Ramos (cell line): ENCODE measurements around the gene PPP2R3A.

ENCODE experiments used
- in situ Hi-C: fragments of 300-500 bp; cut with MboI; formaldehyde crosslinking; loops from one replicate; pipeline ENCODE4 v1.14.3; 2022; ENCODE audit warnings: low sequenced_read_pairs; ENCODE audit not compliant: unreplicated experiment

PPP2R3A gene

GRCh38 chr3:135970506-135971116 is 5.1 kb downstream of the PPP2R3A start:
- in situ Hi-C loops: no loop called here

DNA sequence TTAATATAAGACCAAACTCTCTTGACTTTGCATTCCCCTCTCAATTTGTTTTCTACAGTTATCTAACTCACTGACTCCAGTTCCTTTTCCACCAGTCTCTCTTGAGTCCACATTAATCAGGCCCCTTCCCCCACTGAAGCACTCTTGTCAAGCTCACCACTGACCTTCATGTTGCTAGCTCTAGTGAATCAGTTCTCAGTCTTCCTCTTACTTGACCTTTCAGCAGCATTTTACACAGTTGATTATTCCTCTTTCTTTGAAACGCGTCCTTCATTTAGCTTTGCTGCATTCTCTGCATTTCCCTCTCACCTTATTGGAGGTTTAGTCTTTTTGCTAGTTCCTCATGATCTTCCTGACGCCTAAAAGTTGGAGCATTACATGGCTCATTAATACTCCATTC is 8.3 kb downstream of the PPP2R3A start:
- in situ Hi-C loops: no loop called here

- in situ Hi-C loops: no loop called here
These were observed 9.5 kb downstream of the PPP2R3A start for GRCh38 chr3:135975053-135975452.

- in situ Hi-C loops: no loop called here
These were observed 10.0 kb downstream of the PPP2R3A start for GRCh38 chr3:135975536-135975935.

DNA sequence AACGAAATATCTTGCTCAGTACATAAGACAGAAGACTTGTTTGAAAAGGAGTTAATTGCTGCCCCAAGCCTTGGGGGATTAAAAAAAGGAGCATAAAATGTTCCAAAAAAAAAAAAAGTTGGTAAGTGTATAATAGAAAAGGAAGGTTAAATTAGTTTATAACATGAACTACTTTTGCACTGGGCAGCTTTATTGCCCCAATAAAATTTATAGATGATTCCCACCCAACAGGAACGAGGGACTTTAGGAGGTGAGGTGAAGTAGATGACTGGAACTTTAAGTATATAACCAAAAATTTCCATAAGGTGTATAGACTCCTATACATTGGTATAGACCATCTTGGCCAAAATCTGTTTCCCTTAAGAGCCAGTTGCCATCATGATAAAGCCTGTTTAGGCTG is 14.8 kb downstream of the PPP2R3A start:
- in situ Hi-C loops: no loop called here

DNA sequence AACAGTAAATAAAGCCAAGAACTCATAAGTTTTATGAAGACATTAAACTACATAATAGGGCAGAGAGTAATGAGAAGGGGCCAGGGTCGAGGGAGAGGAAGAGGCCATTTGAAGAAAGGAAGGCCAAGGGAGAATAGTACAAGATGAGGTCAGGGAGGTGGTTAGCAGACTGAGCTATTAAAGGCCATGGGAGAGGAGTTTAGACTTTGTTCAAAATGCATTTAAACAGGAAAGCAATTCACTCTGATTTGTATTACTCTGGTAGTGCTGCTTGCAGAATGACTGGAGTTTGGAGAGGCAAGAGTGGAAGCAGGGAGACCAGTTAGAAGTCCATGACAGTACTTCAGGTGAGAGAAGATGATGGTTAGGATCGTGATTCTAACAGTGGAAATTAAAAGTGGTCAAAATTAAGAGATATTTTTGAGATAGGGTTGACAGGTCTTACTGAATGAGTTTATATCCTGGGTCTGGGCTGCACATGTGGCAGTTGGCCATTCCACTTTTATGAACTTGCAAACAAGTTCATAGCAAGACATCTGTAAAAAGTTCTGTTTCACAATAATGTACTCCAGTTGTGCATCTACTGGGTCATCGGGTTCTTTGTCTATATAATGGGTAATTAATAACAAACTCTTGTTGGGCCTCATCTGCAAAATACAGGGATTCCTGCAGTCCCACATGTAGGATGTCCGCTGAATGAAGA is 16.3 kb downstream of the PPP2R3A start:
- in situ Hi-C loops: no loop called here

- in situ Hi-C loops: no loop called here
These were observed 16.9 kb downstream of the PPP2R3A start for GRCh38 chr3:135982404-135982761.

- in situ Hi-C loops: no loop called here
These were observed 17.5 kb downstream of the PPP2R3A start for GRCh38 chr3:135982922-135983581.

- in situ Hi-C loops: no loop called here
These were observed 22.1 kb downstream of the PPP2R3A start for GRCh38 chr3:135987661-135988060.

- in situ Hi-C loops: no loop called here
These were observed 23.7 kb downstream of the PPP2R3A start for GRCh38 chr3:135989242-135989641.

GRCh38 chr3:135990903-135991302 is 25.4 kb downstream of the PPP2R3A start:
- in situ Hi-C loops: no loop called here

DNA sequence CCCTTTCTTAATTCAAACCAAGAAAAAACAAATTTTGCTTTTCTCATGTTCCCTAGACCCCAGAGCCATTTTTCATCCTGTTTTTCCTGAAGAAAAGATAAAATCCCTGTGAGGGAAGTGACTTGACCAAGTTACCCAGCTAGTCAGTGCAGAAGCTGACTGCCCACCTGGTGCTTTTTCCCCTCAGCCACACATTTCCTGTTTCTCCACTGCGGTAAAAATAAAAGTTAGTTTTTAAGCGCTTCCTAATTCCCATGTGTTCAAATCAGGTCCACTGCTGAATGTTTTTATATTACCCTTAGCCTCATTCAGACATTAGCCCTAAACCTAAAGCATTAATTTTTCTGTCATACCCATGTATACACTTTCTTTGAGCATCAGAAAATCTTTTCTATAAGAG is 26.1 kb downstream of the PPP2R3A start:
- in situ Hi-C loops: no loop called here

- in situ Hi-C loops: no loop called here
These were observed 26.5 kb downstream of the PPP2R3A start for GRCh38 chr3:135992072-135992471.

- in situ Hi-C loops: no loop called here
These were observed 29.3 kb downstream of the PPP2R3A start for GRCh38 chr3:135994708-135995337.

GRCh38 chr3:135995766-135996165 is 30.2 kb downstream of the PPP2R3A start:
- in situ Hi-C loops: no loop called here

DNA sequence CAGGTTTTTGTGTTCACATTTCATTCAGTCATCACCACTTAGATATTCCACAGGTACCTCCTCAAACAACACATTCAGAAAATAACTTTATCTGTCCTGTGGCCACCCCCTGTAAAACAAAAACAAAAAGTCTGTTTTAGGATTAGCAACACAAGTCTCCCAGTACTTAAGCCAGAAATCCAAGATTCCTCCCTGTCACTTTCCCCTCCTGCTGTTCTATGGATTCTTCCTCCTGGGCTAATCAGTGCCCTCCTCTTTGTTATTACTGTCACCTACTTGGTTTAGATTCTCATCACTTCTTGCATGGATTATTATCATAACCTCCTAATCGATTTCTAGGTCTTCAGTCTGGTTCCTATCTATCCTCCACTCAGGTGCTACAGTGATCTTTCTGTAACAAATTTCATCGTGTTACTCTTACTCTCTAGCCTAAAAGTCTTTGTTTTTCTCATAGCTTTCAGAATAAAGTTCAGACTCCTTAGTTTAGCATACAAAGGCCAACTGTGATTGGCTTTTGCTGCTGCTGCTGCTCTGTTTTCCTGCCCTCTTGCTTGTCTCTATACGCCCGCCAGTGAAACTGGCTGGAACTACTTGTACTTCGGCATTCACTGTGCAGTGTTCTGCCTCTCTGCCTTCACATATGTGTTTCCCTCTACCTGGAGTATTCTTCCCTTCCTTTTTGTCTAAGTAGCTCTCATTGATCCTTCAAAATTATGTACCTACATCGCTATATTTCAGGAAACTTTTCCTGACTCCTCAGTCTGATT is 32.2 kb downstream of the PPP2R3A start:
- in situ Hi-C loops: no loop called here

- in situ Hi-C loops: no loop called here
These were observed 42.7 kb downstream of the PPP2R3A start for GRCh38 chr3:136008221-136008620.

- in situ Hi-C loops: no loop called here
These were observed 43.4 kb downstream of the PPP2R3A start for GRCh38 chr3:136008732-136009470.

- in situ Hi-C loops: no loop called here
These were observed 53.3 kb downstream of the PPP2R3A start for GRCh38 chr3:136018876-136019275.

GRCh38 chr3:136021803-136022202 is 56.3 kb downstream of the PPP2R3A start:
- in situ Hi-C loops: no loop called here
